NOMO-1 treated with dmso at 0.1 percent for 144 hours (cell line): Measurements from ENCODE around the gene TRIM54.
A peak's percentile ranks its signal among the peaks of the same experiment; 100 is the strongest.
"Not testable (repeated sequence)": the region's sequence is repeated elsewhere in the genome, so short reads cannot be mapped to it uniquely, and the experiment has no call there.

Experiments used
- DNase-seq: peaks from one replicate; lab custom pipeline; 2025; ENCODE audit not compliant: unreplicated experiment; lab: John Stamatoyannopoulos, UW

Gene TRIM54

GRCh38 chr2:27256855-27257454 is 25.3 kb upstream of the TRIM54 start:
- no peak for DNase-seq

GRCh38 chr2:27258051-27258450 is 24.2 kb upstream of the TRIM54 start:
- DNase-seq = no peak

GRCh38 chr2:27261241-27261925 is 20.8 kb upstream of the TRIM54 start:
- no peak for DNase-seq

GRCh38 chr2:27261926-27262298 is 20.3 kb upstream of the TRIM54 start:
- DNase-seq = no peak

- no peak for DNase-seq
These were observed 19.6 kb upstream of the TRIM54 start, which contains the start of gene SLC30A3 for GRCh38 chr2:27262379-27263286. Gene SLC30A3 (minus strand): TSS chr2:27263047. CDS start chr2:27262906, 141 bp downstream.

GRCh38 chr2:27263287-27264252 is 18.7 kb upstream of the TRIM54 start:
- DNase-seq = no peak

- no peak for DNase-seq
These were observed 17.9 kb upstream of the TRIM54 start for GRCh38 chr2:27264253-27264752.

GRCh38 chr2:27264753-27265535 is 17.3 kb upstream of the TRIM54 start:
- peak; percentile 28 for DNase-seq

- no peak for DNase-seq
These were observed 16.7 kb upstream of the TRIM54 start for GRCh38 chr2:27265536-27265870.

GRCh38 chr2:27268296-27268695 is 13.9 kb upstream of the TRIM54 start:
- not testable (repeated sequence) for DNase-seq

GRCh38 chr2:27270131-27270530 is 12.1 kb upstream of the TRIM54 start:
- DNase-seq = no peak

- no peak for DNase-seq
These were observed 11.6 kb upstream of the TRIM54 start for GRCh38 chr2:27270670-27271069.

GRCh38 chr2:27271631-27272340 is 10.4 kb upstream of the TRIM54 start:
- DNase-seq = no peak

GRCh38 chr2:27272537-27273522 is 9.4 kb upstream of the TRIM54 start:
- not testable (repeated sequence) for DNase-seq

GRCh38 chr2:27275211-27276150 is 6.7 kb upstream of the TRIM54 start, which contains the start of gene DNAJC5G:
Gene DNAJC5G (plus strand): TSS chr2:27275433. CDS start chr2:27276729, 1,296 bp downstream.
- no peak for DNase-seq

GRCh38 chr2:27278010-27278409 is 4.2 kb upstream of the TRIM54 start:
- no peak for DNase-seq

GRCh38 chr2:27280826-27281225 is 1.4 kb upstream of the TRIM54 start:
- no peak for DNase-seq
